SJCRH30 (cell line): Measurements from ENCODE around the gene NRP2. TPM values are rescaled to one million over a fixed set of nuclear protein-coding genes. Genes with fewer than 3 reads are reported as not detected.

Experiments
- DNase-seq, 2 experiments: peaks; one replicate each; pipeline ENCODE4 v3.0.0-alpha.2; 2015 to 2020
- H3K27ac ChIP-seq: fragments of 250-450 bp; sonication (Bioruptor Pico); 2 replicates; pipeline ENCODE4 v1.5.1; 2020; ENCODE audit warnings: mild to moderate bottlenecking, moderate library complexity
- H3K27me3 ChIP-seq: fragments of 250-450 bp; sonication (Bioruptor Pico); 2 replicates; pipeline ENCODE4 v1.5.1; 2020; ENCODE audit warnings: mild to moderate bottlenecking, moderate library complexity
- H3K36me3 ChIP-seq: fragments of 250-450 bp; sonication (Bioruptor Pico); 2 replicates; pipeline ENCODE4 v1.5.1; 2020; ENCODE audit warnings: mild to moderate bottlenecking, moderate library complexity
- H3K4me1 ChIP-seq: fragments of 250-450 bp; sonication (Bioruptor Pico); 2 replicates; pipeline ENCODE4 v1.5.1; 2020; ENCODE audit warnings: mild to moderate bottlenecking, moderate library complexity
- H3K4me3 ChIP-seq: fragments of 250-450 bp; sonication (Bioruptor Pico); 2 replicates; pipeline ENCODE4 v1.5.1; 2020; ENCODE audit warnings: mild to moderate bottlenecking, moderate library complexity
- H3K9me3 ChIP-seq: fragments of 250-450 bp; sonication (Bioruptor Pico); replicated peaks from 2 replicates; pipeline ENCODE4 v1.5.1; 2020; ENCODE audit warnings: mild to moderate bottlenecking, moderate library complexity
- total RNA-seq: library from RNA; depleted of rRNA; stranded (reverse); fragments of >200 nt; shearing (Covaris generic); gene quantifications from 2 replicates; pipeline ENCODE4 v1.2.3, GENCODE V29; 2014

NRP2 gene
- total RNA-seq, 1 experiment from 2014 or later = 76.4 TPM

DNA sequence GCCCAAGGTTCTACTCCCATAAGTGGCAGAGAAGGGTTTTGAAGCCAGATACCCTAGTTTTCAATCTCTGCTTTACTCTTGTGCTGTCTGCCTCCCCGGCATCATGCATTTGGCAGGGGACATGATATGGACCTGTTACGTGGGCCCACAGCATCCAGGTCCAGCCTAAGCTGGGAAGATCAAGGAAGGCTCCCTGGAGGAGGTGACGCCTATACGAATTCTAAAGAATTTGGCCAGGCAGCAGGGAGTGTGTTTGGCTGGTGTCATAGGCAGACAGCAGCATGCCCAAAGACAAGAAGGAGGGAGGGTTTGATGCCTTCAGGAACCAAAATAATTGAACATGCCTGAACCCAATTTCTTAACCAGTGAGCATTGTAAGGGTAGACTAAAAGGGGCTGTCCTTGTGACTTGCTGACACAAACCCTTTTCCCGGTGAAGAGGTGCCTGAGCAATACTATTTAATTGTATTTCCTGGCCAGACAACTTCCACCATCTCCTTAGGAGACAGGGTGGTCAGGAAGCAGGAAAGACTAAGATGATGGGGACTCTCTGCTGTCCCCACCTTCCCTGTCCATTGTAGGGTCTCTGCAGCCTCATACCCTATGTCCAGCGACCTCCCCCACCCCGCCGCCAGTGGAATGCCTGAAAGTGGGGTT lies 21.3 kb downstream of the NRP2 start:
- H3K27ac ChIP-seq = no peak overlapping the region
- H3K9me3 ChIP-seq = no peaks in the 10 kb centered on the region
- DNase-seq = no peak
- no peaks in the 10 kb centered on the region for H3K27me3 ChIP-seq
- H3K36me3 ChIP-seq = peaks cover 6% of the 10 kb centered on the region
- H3K4me1 ChIP-seq = peaks cover 29% of the 10 kb centered on the region
- no peak overlapping the region for H3K4me3 ChIP-seq

DNA sequence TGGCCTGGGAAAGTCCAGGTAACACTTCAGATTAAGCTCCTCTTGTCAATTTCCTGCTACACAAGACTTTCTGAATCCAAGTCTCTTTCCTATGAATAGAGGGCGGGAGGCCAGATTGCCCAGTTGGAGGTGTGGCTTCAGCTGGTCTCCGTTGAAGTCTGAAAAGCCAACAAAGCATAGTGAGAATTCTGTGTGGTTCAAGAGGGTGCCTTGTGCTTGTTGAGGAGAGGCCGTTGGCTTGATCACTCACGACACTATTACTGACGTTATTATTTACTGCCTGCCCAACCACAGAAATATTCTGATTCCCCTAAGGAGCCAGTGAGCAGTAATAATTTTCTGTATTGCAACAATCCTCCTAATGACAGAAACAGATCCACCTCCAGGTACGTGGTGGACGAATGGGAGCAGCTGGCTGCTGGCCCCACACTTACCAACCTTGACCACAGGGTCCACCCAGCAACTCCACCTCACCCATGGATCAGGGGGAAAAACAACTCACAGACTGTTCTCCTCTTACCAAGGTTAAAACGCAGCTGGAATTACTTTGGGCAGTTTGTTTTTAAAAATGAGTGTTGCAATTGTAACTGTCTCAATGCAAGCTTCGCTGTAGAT lies 21.9 kb downstream of the NRP2 start:
- Histone ChIP-seq H3K27ac (no peak overlapping the region), H3K36me3 (peaks cover 4% of the 10 kb centered on the region), H3K9me3 (no peaks in the 10 kb centered on the region), H3K4me1 (peaks cover 29% of the 10 kb centered on the region), H3K27me3 (no peaks in the 10 kb centered on the region), H3K4me3 (no peak overlapping the region)
- no peak for DNase-seq

DNA sequence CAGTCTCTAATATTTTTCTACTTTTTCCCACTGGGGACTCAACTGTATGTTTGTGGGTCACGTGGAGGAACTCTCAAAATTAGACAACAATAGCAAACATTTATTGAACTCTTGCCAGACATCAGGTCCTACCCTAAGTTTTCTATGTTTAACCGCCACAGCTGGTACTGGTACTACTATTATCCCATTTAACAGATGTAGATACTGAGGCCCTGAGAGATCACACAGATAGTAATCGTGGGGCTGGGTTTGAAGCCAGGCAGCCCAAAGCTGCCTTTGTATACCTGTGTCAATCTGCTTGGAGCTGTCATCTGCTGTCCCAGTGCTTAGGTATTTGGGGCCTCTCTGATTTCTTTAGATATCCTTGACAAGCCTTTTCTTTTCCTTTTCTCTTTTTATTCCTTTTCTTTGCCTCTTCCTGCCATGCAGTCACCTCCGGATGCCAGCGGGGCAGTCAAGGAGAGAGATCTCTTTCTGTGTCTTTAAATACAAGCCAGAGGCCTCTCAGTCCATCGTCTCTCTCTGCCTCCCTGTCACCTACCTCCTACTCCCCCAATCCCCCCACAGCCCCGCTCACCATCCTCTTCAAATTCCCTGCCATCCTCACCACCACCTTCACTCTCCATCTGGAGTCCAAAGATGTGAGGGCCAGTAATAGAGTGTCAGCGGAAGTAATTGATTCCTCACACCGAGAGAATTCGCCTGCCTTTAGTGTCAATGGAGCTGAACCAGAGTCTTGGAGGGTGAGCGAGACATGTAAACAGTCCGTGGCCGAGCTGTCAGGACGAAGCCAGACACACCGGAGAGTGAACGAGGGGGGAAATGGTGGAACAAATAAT lies 23.4 kb downstream of the NRP2 start:
- DNase-seq = no peak
- no peaks in the 10 kb centered on the region for H3K27me3 ChIP-seq
- H3K27ac ChIP-seq = peak overlapping the region; percentile 84
- peaks cover 27% of the 10 kb centered on the region for H3K4me1 ChIP-seq
- no peaks in the 10 kb centered on the region for H3K9me3 ChIP-seq
- no peak overlapping the region for H3K4me3 ChIP-seq
- H3K36me3 ChIP-seq = peaks cover 4% of the 10 kb centered on the region

DNA sequence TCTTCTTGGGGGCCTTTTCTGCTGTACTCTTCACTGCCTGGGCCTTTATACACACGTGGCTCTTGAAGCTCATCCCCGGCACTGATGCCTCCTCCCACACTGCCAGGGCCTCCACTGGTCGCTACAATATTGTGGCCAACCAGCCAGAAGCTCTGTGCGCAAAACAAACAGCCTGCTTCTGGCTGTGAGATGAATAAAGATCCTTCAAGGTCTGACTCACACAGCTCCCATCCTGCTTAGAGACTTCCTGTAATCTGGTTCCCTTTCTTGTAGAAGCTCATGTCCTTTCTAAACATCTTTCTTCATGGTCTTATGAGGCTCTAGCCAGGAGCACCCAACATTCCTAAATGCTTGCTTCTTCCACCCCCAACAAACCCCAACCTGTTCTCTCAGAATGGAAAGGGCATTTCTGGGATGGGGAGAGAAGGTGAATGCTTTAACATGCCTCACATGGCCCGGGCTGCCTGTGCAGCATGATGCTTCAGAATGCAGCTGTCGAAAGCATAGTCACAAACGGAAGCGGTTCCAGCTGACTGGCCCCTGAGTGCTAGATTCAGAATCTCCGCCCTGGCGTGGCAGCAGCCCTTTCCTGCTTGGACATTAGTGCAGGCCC lies 24.6 kb downstream of the NRP2 start:
- Histone ChIP-seq H3K27ac (peak overlapping the region; percentile 84), H3K27me3 (no peaks in the 10 kb centered on the region), H3K36me3 (no peaks in the 10 kb centered on the region), H3K4me1 (peaks cover 27% of the 10 kb centered on the region), H3K9me3 (no peaks in the 10 kb centered on the region), H3K4me3 (peak overlapping the region; percentile 6)
- DNase-seq = peak; percentile 79 to 88

DNA sequence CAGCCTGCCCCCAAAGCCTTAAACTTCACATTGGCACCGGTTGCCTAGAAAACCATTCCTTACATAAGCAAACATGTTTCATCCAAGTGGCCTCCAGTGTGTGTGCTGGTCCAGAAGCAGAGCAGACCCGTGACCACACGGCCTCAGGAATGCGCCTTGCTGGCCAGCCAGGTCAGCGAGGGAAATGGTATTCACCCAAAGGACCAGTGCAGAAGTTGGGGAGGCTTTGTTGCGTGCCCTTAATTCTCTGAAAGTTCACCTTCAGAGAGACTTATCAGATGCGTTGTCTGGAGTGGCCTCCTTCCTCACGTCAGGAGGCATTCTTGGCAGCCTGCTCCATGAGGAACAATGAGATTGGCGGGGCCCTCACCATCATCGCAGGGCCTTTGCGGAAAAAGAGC lies 25.9 kb downstream of the NRP2 start:
- Histone ChIP-seq H3K27ac (no peak overlapping the region), H3K27me3 (no peaks in the 10 kb centered on the region), H3K4me3 (no peak overlapping the region), H3K36me3 (no peaks in the 10 kb centered on the region), H3K4me1 (peaks cover 41% of the 10 kb centered on the region), H3K9me3 (no peaks in the 10 kb centered on the region)
- DNase-seq = no peak

DNA sequence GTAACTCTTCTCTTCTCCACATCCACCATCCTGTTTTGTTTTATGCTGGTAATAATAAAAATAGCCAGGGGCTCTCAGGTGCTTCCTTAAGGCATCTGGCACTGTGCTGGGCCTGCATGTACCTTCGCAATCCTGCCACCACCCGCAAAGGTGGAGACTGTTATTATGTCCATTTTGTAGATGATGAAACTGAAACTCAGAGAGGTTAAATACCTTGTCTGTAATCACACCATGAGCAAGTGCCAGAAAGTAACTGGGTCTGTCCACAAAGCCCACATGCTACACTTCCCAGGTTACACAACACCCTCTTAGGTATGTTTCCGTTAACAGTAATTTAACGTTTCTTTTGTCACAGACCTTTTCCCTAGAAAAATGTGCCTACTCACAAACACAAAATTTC lies 27.0 kb downstream of the NRP2 start:
- H3K4me1 ChIP-seq = peaks cover 40% of the 10 kb centered on the region
- no peak overlapping the region for H3K27ac ChIP-seq
- no peaks in the 10 kb centered on the region for H3K9me3 ChIP-seq
- no peak for DNase-seq
- no peaks in the 10 kb centered on the region for H3K36me3 ChIP-seq
- H3K4me3 ChIP-seq = no peak overlapping the region
- no peaks in the 10 kb centered on the region for H3K27me3 ChIP-seq

DNA sequence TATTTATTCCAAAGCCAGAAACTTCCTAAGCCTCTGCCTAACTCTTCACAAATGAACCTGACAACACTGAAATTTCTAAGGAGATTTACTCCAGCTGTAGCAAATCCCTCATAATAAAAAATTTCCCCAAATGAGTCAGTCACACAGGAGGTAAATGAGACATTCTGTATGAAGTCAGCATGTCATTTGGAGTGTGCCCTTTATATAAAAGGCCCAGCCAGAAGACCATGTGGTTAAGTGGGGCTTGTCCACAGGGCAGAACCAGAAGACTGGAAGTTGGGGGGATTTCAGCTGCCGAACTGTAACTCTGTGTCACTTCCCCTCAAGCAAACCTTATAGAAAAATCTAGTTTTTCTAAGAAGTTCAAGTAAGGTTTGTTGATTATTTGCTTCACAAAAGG lies 30.2 kb downstream of the NRP2 start:
- Histone ChIP-seq H3K27ac (peak overlapping the region; percentile 52), H3K4me1 (peaks cover 20% of the 10 kb centered on the region), H3K36me3 (peaks cover 2% of the 10 kb centered on the region; the same call in 1 of the 2 replicates), H3K4me3 (no peak overlapping the region), H3K9me3 (no peaks in the 10 kb centered on the region), H3K27me3 (no peaks in the 10 kb centered on the region)
- peak; percentile 18 to 47 for DNase-seq

DNA sequence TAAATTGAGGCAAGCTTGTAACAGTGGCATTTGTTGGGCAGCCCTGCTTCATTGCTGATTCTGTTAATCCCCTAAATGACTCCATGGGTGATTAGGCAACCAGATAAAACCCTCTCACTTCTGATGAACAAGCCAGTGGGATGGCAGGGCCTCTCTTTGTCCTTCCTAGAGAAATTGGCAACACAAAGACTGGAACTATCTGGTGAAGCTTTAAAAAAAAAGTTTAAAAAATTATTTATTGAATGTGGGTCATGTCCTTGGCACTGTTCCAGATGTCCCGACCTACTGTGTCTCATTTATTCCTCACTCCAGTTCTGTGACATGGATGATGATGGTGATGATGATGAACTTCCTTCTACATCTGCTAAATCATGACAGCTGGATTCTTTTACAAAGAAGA lies 30.8 kb downstream of the NRP2 start:
- peak overlapping the region; percentile 52 for H3K27ac ChIP-seq
- H3K4me3 ChIP-seq = no peak overlapping the region
- no peaks in the 10 kb centered on the region for H3K9me3 ChIP-seq
- peak in 1 of 2 experiments; percentile 7 for DNase-seq
- peaks cover 2% of the 10 kb centered on the region; the same call in 1 of the 2 replicates for H3K36me3 ChIP-seq
- H3K4me1 ChIP-seq = peaks cover 16% of the 10 kb centered on the region
- no peaks in the 10 kb centered on the region for H3K27me3 ChIP-seq

DNA sequence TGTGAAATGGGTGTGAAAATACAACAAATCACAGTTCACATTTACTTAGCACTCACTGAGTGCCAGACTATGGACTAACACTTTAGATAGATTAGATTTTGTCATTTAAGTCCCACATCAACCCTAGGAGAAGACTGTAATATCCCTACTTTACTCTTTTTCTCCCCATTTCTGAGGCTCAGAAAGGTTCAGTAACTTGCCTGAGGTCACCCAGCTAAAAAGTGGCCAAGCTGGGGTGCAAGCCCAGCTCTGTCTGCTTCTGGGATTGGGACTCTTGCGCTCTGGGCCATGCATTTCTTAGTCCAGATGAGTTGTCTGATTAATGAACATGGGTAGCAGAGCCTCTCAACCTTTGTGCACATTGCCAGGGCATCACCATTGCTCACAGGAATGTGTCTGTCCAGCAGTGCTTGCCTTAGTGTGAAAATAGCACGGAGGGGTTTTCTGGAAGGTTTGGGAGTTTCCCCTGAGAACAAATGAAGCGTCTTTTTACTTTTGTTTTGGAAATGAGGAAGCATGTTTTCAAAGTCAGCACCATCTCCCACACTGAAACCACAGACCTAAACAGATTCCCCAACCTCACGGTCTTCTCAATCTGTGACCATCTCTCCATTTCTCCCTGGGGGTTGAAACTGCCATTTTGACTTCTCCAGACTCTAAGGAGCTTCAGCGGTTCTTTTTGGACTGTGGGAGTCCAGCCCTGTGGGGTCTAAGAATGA lies 31.9 kb downstream of the NRP2 start:
- no peaks in the 10 kb centered on the region for H3K27me3 ChIP-seq
- peaks cover 2% of the 10 kb centered on the region; the same call in 1 of the 2 replicates for H3K36me3 ChIP-seq
- H3K4me1 ChIP-seq = peaks cover 16% of the 10 kb centered on the region
- no peak for DNase-seq
- no peak overlapping the region for H3K27ac ChIP-seq
- no peaks in the 10 kb centered on the region for H3K9me3 ChIP-seq
- H3K4me3 ChIP-seq = no peak overlapping the region

DNA sequence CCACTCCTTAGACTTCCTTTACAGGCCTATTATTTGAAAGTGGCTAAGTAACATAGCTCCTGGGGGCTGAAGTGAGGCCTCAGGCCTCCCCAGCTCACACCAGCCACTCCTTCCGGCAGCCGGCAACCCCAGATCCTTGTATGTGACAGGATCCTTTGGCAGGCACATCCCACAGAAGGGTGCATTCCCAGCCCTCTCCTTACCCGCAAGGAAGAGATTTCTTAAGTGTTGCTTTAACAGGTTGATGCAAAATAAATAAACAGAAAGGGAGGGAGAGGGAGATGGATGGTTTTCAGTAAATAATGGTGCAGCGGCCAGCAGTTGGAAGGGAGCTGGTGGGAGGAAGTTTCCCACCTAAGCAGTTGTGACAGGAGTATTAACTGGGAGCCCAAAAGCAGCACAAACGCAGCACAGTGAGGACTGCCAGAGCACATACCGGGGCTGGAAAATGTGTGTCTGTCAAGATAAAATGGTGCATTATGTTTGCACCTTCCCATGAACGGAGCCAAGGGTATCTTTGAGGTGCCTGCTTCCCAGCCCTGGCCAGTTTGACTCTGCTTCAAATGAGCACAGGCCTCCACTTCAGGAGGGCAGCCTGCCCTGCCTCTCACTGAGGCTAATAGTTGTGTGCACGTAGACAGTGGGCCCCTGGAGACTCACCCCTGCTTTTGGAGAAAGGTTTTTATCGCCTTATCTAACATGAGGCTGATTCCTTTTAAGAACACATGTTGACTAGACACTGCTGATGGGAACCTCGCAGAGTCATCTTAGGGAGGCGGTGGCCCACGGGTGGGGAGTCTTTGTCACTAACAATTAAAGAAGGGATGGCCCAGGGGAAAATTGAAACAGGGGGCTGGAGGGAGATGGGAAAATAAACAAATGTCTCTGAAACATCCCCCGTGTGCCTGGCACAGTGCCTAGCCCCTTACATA lies 32.8 kb downstream of the NRP2 start:
- DNase-seq = no peak
- no peak overlapping the region for H3K27ac ChIP-seq
- no peaks in the 10 kb centered on the region for H3K9me3 ChIP-seq

DNA sequence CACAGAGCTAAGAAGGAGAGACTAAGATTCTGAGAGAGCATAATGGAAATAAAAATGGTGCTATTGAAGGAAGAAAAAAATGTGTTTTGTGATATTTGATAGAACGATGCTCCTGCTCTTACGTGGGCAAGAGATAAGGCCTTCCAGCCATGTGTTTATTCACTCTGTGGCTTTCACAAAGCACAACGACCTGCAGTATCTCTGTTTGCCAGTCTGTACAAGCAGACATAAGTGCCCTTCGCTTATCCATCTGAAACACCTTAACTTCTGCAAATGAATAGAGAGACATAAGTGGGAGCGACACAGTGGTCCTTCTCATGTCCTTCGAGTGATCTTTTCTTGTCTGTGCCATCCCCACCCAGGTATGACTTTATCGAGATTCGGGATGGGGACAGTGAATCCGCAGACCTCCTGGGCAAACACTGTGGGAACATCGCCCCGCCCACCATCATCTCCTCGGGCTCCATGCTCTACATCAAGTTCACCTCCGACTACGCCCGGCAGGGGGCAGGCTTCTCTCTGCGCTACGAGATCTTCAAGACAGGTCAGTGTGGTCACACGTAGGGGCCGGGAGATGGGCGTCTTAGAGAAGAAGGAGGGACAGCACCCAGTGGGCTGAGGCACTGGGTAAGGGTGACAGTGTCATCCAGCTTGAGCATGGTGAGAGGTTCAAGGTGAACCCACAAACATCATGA lies 33.7 kb downstream of the NRP2 start:
- no peaks in the 10 kb centered on the region for H3K9me3 ChIP-seq
- no peak for DNase-seq

More for the DNA sequence above, 32.8 kb downstream of the NRP2 start:
- Histone ChIP-seq H3K4me3 (no peak overlapping the region), H3K27me3 (no peaks in the 10 kb centered on the region), H3K4me1 (peaks cover 16% of the 10 kb centered on the region), H3K36me3 (peaks cover 5% of the 10 kb centered on the region)

DNA sequence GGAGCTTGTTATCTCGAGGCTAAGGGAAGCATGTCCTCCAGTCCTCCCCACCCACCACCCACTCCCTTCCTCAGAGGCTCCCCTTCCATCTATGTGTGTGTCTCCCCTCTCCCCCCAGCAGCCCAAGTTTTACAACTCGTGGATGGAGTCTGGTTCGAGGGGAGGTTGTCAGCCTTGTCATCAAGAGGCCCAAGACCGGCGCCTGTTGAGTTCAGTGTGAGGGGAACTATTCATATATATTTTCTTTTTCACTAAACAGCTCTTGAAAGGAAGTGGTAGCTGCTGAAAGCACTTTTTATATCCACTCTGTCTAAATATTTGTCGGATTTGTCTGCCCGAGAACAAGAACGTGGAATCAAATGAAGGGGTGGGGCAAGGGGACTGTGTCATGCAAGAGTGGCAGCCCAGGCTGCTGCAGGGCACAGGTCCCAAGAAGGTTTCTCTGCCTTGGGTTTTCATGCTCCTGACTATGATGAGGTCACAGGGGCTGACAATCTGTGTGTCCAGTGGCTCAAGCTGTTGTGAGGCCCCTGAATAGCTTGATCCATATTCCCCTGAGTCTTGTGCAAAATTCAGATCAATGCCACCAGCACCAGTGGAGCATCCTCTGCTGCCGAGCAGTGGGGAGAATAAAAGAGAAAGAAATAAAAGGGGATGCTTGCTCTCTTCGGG lies 35.0 kb downstream of the NRP2 start:
- Histone ChIP-seq H3K27me3 (no peaks in the 10 kb centered on the region), H3K4me3 (no peak overlapping the region), H3K9me3 (no peaks in the 10 kb centered on the region), H3K36me3 (peaks cover 5% of the 10 kb centered on the region), H3K4me1 (peaks cover 12% of the 10 kb centered on the region), H3K27ac (no peak overlapping the region)
- DNase-seq = no peak

More for the DNA sequence above, 33.7 kb downstream of the NRP2 start:
- H3K36me3 ChIP-seq = peaks cover 5% of the 10 kb centered on the region
- no peak overlapping the region for H3K27ac ChIP-seq
- no peaks in the 10 kb centered on the region for H3K27me3 ChIP-seq
- peaks cover 16% of the 10 kb centered on the region for H3K4me1 ChIP-seq
- no peak overlapping the region for H3K4me3 ChIP-seq

DNA sequence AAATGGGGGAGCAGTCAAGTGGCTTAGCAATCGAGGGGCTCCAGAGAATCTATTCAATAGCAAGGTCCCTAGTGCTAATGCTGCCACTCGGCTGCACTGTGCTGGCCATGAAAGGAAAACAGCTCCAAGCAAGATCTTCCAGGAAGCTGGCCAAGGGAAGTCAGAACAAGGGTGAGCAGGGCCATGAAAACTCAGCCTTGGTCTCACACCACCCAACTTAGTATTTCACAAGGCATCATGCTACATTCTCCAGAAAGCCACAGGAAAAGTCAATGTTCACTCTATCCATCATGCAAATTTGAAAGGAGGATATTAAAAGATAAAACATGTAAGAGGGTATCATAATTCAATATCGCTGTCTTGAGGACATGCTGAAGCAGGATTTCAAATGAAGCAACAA lies 35.7 kb downstream of the NRP2 start:
- Histone ChIP-seq H3K27me3 (no peaks in the 10 kb centered on the region), H3K9me3 (no peaks in the 10 kb centered on the region), H3K4me1 (peaks cover 5% of the 10 kb centered on the region), H3K4me3 (no peak overlapping the region), H3K27ac (no peak overlapping the region), H3K36me3 (peaks cover 8% of the 10 kb centered on the region)
- DNase-seq = no peak
